ENCODE data around the gene POLA2. TPM values are rescaled to one million over a fixed set of nuclear protein-coding genes. Genes with fewer than 3 reads are reported as not detected.
A peak's percentile ranks its signal among the peaks of the same experiment; 100 is the strongest.

Gene POLA2
- total RNA-seq, 1 donor from 2014 or later = 5.9 TPM

DNA sequence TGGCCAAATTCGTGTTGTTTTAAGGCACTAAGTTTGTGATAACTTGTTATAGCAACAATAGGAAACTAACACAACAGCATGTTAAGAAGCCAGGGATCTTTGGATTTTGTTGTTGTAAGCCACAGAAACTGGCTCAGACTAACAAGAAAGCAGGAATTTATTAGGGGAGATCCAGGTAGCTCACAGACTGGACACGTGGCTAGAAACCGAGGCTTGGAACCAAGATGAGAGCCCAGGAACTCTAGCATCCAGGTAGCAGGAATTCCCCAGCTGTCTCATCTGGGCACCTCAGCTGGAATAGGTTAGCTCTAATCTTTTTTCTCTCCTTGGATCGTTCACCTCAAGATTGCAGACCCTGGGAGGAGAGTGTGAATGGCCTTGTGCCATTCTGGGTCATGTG is 24.9 kb downstream of the POLA2 start:
- H3K27me3 Mint-ChIP-seq (ENCODE audit: unreplicated experiment) = no peaks in the 10 kb centered on the region
- no peak for DNase-seq (ENCODE audit: extremely low spot score, unreplicated experiment)
- H3K4me3 Mint-ChIP-seq (ENCODE audit: unreplicated experiment) = no peak overlapping the region
- peaks cover 25% of the 10 kb centered on the region for H3K4me1 Mint-ChIP-seq (ENCODE audit: unreplicated experiment)
- no peak overlapping the region for H3K27ac Mint-ChIP-seq (ENCODE audit: unreplicated experiment)
- TF ChIP-seq, protein P1, sequence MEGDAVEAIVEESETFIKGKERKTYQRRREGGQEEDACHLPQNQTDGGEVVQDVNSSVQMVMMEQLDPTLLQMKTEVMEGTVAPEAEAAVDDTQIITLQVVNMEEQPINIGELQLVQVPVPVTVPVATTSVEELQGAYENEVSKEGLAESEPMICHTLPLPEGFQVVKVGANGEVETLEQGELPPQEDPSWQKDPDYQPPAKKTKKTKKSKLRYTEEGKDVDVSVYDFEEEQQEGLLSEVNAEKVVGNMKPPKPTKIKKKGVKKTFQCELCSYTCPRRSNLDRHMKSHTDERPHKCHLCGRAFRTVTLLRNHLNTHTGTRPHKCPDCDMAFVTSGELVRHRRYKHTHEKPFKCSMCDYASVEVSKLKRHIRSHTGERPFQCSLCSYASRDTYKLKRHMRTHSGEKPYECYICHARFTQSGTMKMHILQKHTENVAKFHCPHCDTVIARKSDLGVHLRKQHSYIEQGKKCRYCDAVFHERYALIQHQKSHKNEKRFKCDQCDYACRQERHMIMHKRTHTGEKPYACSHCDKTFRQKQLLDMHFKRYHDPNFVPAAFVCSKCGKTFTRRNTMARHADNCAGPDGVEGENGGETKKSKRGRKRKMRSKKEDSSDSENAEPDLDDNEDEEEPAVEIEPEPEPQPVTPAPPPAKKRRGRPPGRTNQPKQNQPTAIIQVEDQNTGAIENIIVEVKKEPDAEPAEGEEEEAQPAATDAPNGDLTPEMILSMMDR (IDR thresholded peaks at IDR 0.05) = no peak
- peaks cover 9% of the 10 kb centered on the region for H3K36me3 Mint-ChIP-seq (ENCODE audit: unreplicated experiment)
- no peaks in the 10 kb centered on the region for H3K9me3 Mint-ChIP-seq (ENCODE audit: unreplicated experiment)

DNA sequence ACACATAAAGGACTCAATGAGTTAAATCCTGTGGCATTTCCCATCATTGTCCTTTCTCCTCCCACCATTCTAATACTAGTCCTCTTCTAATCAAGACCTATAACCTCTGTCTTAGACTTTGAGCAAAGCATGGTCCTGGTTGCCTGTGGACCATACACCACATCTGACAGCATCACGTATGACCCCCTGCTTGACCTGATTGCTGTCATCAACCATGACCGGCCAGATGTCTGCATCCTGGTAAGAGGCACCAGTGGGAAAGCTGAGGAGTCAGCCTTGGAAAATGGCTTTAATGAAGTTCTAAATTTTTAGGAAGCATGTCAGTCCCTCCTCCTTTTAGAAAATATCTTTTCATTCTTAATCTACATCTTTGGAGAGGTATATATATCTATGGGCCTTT is 25.8 kb downstream of the POLA2 start:
- no peak for DNase-seq (ENCODE audit: extremely low spot score, unreplicated experiment)
- no peak overlapping the region for H3K4me3 Mint-ChIP-seq (ENCODE audit: unreplicated experiment)
- H3K4me1 Mint-ChIP-seq (ENCODE audit: unreplicated experiment) = peaks cover 34% of the 10 kb centered on the region
- H3K27me3 Mint-ChIP-seq (ENCODE audit: unreplicated experiment) = no peaks in the 10 kb centered on the region
- no peak overlapping the region for H3K27ac Mint-ChIP-seq (ENCODE audit: unreplicated experiment)
- TF ChIP-seq, protein P1 (IDR thresholded peaks at IDR 0.05) = no peak
- no peaks in the 10 kb centered on the region for H3K9me3 Mint-ChIP-seq (ENCODE audit: unreplicated experiment)
- H3K36me3 Mint-ChIP-seq (ENCODE audit: unreplicated experiment) = peaks cover 6% of the 10 kb centered on the region

DNA sequence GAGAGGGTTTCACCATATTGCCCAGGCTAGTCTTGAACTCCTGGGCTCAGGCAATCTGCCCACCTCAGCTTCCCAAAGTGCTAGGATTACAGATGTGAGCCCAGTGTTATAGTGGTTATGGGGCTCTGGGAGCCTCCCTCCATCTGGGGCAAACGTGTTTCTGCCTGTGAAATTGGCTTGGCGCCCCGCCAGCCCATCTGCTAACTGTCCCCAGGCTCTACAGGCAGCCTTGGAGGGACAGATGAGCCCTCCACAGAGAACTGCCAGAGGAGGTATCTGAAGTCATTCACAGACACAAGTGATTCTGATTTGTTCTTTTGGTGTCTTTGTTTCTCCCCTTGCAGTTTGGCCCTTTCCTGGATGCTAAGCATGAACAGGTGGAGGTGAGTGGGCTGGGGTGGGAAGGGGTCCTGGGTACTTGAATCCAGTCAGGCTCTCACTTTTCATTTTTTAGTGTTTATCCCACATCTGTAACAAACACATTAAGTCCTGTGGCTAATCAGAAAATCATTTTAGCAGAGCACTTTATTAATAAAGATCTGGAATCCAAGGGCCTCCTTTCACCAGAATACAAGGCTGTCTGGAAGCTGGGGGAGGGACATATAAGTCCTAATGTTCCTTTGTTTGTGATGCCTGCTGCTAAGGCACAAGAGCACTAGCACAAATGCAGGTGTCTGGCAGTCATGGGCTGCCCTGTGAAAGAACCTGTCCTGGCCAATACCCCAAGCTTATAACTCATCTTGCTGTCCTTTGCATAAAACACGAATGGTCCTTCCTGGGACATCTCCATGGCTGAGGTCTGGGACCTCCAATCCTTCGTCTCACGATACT is 27.2 kb downstream of the POLA2 start:
- no peaks in the 10 kb centered on the region for H3K9me3 Mint-ChIP-seq (ENCODE audit: unreplicated experiment)
- H3K36me3 Mint-ChIP-seq (ENCODE audit: unreplicated experiment) = peaks cover 6% of the 10 kb centered on the region
- H3K4me1 Mint-ChIP-seq (ENCODE audit: unreplicated experiment) = peaks cover 45% of the 10 kb centered on the region
- peak overlapping the region; percentile 47 for H3K27ac Mint-ChIP-seq (ENCODE audit: unreplicated experiment)
- no peak overlapping the region for H3K4me3 Mint-ChIP-seq (ENCODE audit: unreplicated experiment)
- no peaks in the 10 kb centered on the region for H3K27me3 Mint-ChIP-seq (ENCODE audit: unreplicated experiment)
- TF ChIP-seq, protein P1 (IDR thresholded peaks at IDR 0.05) = no peak
- DNase-seq (ENCODE audit: extremely low spot score, unreplicated experiment) = no peak

DNA sequence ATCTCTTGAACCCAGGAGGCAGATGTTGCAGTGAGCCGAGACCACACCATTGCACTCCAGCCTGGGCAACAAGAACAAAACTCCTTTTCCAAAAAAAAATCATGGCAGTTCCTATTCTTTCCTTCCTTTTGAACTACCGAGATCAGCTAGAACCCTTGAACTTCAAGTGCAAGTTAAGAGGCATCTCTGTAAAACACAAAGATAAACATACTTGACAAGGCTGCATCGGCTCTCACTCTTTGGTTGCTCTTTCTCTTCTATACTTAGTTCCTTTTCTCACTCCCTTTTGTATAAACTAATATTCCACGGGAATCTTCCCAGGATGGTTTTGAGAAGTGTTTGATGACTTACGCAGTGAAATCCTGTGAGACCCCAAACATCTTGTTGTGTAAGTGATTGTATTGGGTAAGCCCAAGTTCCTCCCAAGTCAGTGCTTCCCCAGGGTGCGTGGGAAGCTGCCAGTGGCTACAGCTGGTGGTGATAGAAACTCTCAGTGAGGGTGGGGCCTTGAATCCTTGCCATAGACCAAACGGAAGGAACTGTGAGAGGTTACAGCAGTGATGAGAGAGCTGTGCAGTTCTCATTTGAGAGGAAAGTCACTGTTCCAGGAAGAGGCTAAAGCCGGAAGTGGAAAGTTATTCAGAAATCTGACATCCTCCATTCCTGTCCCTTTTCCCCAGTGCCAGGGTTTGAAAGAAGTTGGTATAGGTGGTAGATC is 28.8 kb downstream of the POLA2 start:
- no peaks in the 10 kb centered on the region for H3K9me3 Mint-ChIP-seq (ENCODE audit: unreplicated experiment)
- H3K4me3 Mint-ChIP-seq (ENCODE audit: unreplicated experiment) = peak overlapping the region; percentile 53
- TF ChIP-seq, protein P1 (IDR thresholded peaks at IDR 0.05) = no peak
- peaks cover 51% of the 10 kb centered on the region for H3K4me1 Mint-ChIP-seq (ENCODE audit: unreplicated experiment)
- peak overlapping the region; percentile 97 for H3K27ac Mint-ChIP-seq (ENCODE audit: unreplicated experiment)
- H3K27me3 Mint-ChIP-seq (ENCODE audit: unreplicated experiment) = no peaks in the 10 kb centered on the region
- DNase-seq (ENCODE audit: extremely low spot score, unreplicated experiment) = no peak
- H3K36me3 Mint-ChIP-seq (ENCODE audit: unreplicated experiment) = peaks cover 10% of the 10 kb centered on the region

DNA sequence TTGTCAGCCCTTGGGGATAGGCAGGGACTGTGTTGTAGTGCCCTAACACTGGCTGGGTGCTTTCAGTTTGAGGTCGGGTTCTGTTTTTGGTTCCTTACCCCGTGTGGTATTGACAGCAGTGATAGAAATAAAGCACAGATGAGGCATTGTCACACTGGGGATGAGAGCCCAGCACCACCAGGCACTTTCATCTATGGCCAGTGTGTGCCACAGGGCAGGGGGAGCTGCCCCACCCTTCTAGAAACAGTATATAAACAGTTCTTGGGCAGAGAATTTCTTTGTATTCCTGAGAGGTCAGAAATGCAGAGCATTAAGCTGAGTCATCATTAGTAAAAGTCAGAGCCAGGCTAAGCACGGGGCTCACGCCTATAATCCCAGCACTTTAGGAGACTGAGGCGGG is 29.9 kb downstream of the POLA2 start:
- Mint-ChIP-seq H3K9me3 (ENCODE audit: unreplicated experiment) (no peaks in the 10 kb centered on the region), H3K36me3 (ENCODE audit: unreplicated experiment) (peaks cover 12% of the 10 kb centered on the region), H3K27me3 (ENCODE audit: unreplicated experiment) (no peaks in the 10 kb centered on the region), H3K4me1 (ENCODE audit: unreplicated experiment) (peaks cover 51% of the 10 kb centered on the region), H3K27ac (ENCODE audit: unreplicated experiment) (peak overlapping the region; percentile 97), H3K4me3 (ENCODE audit: unreplicated experiment) (peak overlapping the region; percentile 60)
- TF ChIP-seq, protein P1 (IDR thresholded peaks at IDR 0.05) = no peak
- DNase-seq (ENCODE audit: extremely low spot score, unreplicated experiment) = no peak

Measured in osteocyte (in vitro differentiated cells).